ENCODE results near the gene PRRT4.

PRRT4 gene

DNA sequence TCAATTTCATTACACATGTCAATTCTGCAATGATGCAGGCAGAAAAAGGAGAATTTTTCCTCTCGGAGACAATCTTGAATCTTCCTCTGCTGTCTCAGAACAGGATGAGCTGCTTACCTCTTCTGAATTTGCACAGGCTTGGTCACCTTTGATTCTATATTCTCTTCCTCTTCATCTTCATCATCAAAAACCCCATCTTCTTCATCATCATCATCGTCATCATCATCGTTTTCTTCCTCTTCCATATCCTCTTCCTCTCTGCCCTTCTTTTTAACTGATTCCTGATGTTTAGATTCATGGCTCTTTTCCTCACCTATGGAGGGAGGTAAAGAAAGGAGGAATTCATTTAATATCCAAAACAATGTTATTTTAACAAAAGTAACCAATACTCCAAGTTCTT lies 25.8 kb downstream of the PRRT4 start:
- ATAC-seq = no peak
- TF ChIP-seq, protein P1, sequence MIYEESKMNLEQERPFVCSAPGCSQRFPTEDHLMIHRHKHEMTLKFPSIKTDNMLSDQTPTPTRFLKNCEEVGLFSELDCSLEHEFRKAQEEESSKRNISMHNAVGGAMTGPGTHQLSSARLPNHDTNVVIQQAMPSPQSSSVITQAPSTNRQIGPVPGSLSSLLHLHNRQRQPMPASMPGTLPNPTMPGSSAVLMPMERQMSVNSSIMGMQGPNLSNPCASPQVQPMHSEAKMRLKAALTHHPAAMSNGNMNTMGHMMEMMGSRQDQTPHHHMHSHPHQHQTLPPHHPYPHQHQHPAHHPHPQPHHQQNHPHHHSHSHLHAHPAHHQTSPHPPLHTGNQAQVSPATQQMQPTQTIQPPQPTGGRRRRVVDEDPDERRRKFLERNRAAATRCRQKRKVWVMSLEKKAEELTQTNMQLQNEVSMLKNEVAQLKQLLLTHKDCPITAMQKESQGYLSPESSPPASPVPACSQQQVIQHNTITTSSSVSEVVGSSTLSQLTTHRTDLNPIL (CRISPR knock-in tag; IDR thresholded peaks at IDR 0.05; ENCODE audit: low read depth) = no peak
- TF ChIP-seq ZNF8 (CRISPR knock-in tag; IDR thresholded peaks at IDR 0.05) (no peak), TOX (CRISPR knock-in tag; IDR thresholded peaks at IDR 0.05; ENCODE audit: borderline replicate concordance) (no peak), OSR1 (CRISPR knock-in tag; IDR thresholded peaks at IDR 0.05) (no peak), TCF4 (CRISPR knock-in tag; IDR thresholded peaks at IDR 0.05; ENCODE audit: borderline replicate concordance) (no peak)
- TF ChIP-seq, protein P2, sequence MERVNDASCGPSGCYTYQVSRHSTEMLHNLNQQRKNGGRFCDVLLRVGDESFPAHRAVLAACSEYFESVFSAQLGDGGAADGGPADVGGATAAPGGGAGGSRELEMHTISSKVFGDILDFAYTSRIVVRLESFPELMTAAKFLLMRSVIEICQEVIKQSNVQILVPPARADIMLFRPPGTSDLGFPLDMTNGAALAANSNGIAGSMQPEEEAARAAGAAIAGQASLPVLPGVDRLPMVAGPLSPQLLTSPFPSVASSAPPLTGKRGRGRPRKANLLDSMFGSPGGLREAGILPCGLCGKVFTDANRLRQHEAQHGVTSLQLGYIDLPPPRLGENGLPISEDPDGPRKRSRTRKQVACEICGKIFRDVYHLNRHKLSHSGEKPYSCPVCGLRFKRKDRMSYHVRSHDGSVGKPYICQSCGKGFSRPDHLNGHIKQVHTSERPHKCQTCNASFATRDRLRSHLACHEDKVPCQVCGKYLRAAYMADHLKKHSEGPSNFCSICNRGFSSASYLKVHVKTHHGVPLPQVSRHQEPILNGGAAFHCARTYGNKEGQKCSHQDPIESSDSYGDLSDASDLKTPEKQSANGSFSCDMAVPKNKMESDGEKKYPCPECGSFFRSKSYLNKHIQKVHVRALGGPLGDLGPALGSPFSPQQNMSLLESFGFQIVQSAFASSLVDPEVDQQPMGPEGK (CRISPR knock-in tag; IDR thresholded peaks at IDR 0.05; ENCODE audit: borderline replicate concordance) = no peak

DNA sequence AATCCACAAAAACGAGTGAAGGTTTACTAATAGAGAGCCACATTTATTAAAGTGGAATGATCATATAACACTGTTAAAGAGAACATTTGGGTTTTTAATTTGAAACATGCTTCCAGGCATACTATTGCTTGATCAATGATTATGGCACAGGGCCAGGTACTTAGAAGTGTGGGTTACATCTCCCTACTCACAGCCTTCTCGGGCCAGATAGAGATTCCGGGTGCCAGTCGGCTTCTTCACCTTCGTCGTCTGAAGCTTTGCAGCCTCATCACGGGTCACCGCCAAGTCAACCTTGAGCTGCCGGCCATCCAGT lies 37.2 kb downstream of the PRRT4 start:
- no peak for TF ChIP-seq CSRNP3 (CRISPR knock-in tag; IDR thresholded peaks at IDR 0.05)
- TF ChIP-seq, protein P2 (CRISPR knock-in tag; IDR thresholded peaks at IDR 0.05; ENCODE audit: borderline replicate concordance) = no peak
- TF ChIP-seq ZNF8 (CRISPR knock-in tag; IDR thresholded peaks at IDR 0.05) = no peak
- no peak for ATAC-seq

GRCh38 chr7:128323459-128324367 lies 37.8 kb downstream of the PRRT4 start:
- TF ChIP-seq ISL1 (CRISPR knock-in tag; IDR thresholded peaks at IDR 0.05) = no peak
- TF ChIP-seq ZFP30 (CRISPR knock-in tag; IDR thresholded peaks at IDR 0.05) = no peak
- TF ChIP-seq ZC3H10 (CRISPR knock-in tag; IDR thresholded peaks at IDR 0.05) = no peak
- TF ChIP-seq TCF4 (CRISPR knock-in tag; IDR thresholded peaks at IDR 0.05; ENCODE audit: borderline replicate concordance) = no peak
- no peak for TF ChIP-seq RARB (CRISPR knock-in tag; IDR thresholded peaks at IDR 0.05)
- TF ChIP-seq, protein P2 (CRISPR knock-in tag; IDR thresholded peaks at IDR 0.05; ENCODE audit: borderline replicate concordance) = no peak
- TF ChIP-seq, protein P3, sequence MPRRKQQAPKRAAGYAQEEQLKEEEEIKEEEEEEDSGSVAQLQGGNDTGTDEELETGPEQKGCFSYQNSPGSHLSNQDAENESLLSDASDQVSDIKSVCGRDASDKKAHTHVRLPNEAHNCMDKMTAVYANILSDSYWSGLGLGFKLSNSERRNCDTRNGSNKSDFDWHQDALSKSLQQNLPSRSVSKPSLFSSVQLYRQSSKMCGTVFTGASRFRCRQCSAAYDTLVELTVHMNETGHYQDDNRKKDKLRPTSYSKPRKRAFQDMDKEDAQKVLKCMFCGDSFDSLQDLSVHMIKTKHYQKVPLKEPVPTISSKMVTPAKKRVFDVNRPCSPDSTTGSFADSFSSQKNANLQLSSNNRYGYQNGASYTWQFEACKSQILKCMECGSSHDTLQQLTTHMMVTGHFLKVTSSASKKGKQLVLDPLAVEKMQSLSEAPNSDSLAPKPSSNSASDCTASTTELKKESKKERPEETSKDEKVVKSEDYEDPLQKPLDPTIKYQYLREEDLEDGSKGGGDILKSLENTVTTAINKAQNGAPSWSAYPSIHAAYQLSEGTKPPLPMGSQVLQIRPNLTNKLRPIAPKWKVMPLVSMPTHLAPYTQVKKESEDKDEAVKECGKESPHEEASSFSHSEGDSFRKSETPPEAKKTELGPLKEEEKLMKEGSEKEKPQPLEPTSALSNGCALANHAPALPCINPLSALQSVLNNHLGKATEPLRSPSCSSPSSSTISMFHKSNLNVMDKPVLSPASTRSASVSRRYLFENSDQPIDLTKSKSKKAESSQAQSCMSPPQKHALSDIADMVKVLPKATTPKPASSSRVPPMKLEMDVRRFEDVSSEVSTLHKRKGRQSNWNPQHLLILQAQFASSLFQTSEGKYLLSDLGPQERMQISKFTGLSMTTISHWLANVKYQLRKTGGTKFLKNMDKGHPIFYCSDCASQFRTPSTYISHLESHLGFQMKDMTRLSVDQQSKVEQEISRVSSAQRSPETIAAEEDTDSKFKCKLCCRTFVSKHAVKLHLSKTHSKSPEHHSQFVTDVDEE (CRISPR knock-in tag; IDR thresholded peaks at IDR 0.05) = no peak
- TF ChIP-seq OSR1 (CRISPR knock-in tag; IDR thresholded peaks at IDR 0.05) = no peak
- TF ChIP-seq SNAI2 (CRISPR knock-in tag; IDR thresholded peaks at IDR 0.05) = no peak
- TF ChIP-seq ZNF565 (CRISPR knock-in tag; conservative IDR thresholded peaks at IDR 0.05; ENCODE audit: low read depth) = no peak
- no peak for TF ChIP-seq TOX (CRISPR knock-in tag; IDR thresholded peaks at IDR 0.05; ENCODE audit: borderline replicate concordance)
- TF ChIP-seq GLIS3 (CRISPR knock-in tag; IDR thresholded peaks at IDR 0.05) = no peak
- no peak for TF ChIP-seq ZNF8 (CRISPR knock-in tag; IDR thresholded peaks at IDR 0.05)
- no peak for ATAC-seq

Data from SK-N-SH treated with all-trans-retinoic acid at 6 μM for 48 hours (cell line).